ENCODE data around the gene UBALD1.

UBALD1 gene

DNA sequence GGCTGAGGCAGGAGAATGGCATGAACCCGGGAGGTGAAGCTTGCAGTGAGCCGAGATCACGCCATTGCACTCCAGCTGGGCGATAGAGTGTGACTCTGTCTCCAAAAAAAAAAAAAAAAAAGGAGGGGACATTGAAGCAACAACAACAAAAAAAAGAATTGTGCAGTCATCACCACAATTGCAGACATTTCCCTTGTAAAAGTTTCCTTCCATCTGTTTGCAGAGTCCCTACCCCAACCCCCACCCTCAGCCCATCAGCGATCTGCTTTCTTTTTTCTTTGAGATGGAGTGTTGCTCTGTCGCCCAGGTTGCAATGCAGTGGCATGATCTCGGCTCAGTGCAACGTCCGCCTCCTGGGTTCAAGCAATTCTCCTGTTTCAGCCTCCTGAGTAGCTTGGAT is 13.6 kb upstream of the UBALD1 start:
- no peaks in the 10 kb centered on the region for H3K9me3 Mint-ChIP-seq
- DNase-seq (no peak), ATAC-seq (no peak)
- H3K27me3 Mint-ChIP-seq: no peaks in the 10 kb centered on the region
- peaks cover 47% of the 10 kb centered on the region for H3K4me1 Mint-ChIP-seq
- peak overlapping the region in 1 of 2 donors; percentile 9 for H3K4me3 Mint-ChIP-seq
- no peak overlapping the region for H3K27ac Mint-ChIP-seq

DNA sequence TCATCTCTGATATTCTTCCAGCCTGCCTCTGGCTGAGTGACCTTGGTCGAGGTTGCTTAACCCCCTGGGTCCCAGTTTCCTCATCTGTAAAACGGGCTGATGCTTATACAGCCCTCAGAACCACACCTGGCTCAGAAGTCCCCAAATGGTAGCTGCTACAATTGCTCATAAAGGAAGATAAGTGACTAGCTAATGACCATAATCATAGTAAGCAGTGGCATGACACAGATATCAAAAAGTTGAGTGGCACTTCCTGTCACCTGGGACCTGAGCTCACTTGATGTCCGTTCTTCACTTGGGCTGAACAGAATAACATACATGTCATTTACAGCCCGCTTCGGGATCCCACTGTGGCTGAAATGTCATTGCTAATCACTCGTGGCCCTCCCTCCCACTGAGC is 11.7 kb upstream of the UBALD1 start:
- H3K4me3 Mint-ChIP-seq: peak overlapping the region; percentile 97 to 99
- no peaks in the 10 kb centered on the region for H3K27me3 Mint-ChIP-seq
- DNase-seq (no peak), ATAC-seq (no peak)
- peak overlapping the region in 1 of 2 donors; percentile 72 for H3K27ac Mint-ChIP-seq
- no peaks in the 10 kb centered on the region for H3K9me3 Mint-ChIP-seq
- H3K4me1 Mint-ChIP-seq: peaks cover 44% of the 10 kb centered on the region

DNA sequence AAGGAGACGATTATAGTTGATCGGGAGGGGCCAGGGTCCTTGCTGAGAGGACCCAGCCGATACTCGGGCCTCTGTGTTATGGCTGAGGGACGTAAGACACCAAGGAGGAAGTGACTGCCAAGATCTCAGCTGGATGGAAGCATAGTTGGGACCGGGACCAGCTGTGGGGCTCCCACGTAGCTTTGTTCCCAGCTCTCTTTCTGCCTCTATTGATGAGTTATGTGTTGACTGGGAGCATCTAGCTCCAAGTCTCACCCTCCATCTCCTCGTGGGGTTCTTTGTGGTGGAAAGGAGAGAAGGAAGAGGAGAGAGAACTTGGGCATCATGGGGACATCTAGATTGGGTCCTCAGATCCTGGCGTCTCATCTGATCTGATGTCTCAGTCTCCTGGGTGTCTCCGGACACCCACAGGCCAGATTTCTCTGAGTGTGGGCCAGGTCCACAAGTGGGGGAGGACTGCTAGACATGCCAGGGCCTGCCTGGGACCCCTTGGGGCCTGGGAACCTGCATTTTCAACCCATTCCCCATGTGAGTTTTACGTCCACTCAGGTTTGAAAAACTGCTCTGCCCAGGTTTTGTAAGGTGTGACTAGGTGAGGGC is 11.0 kb upstream of the UBALD1 start:
- no peaks in the 10 kb centered on the region for H3K9me3 Mint-ChIP-seq

DNA sequence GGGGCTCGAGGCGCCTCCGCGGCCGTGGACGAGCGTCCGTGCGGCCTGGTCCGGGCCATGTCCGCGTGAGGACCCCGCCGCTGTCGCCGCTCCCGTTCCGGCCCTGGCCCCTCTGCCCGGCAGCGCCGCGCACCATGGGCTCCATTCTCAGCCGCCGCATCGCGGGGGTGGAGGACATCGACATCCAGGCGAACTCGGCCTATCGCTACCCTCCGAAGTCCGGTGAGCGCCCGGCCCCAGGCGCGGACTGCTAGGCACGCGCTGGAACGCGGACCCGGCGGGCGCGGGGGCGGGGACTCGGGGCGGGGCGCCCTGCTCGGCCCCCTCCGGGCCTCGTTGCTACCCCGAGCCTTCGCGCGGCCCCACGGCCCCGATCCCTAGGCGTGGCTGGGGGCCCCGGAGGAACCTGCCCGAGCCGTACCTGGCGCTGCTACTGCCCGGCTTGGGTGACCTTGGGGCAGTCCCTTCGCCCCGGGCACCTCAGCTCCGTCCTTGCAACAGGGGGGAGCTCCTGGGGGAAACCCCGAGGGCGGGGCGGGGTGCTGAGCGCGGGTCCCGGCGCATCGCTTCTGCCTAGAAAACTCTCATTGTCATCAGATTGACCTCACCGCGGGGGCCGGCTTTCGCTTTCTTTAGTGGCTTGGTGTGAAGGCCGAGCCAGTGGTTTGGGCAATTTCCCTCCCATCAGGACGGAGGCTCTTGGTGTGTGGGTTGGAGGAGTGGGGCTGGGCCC is 10.3 kb upstream of the UBALD1 start:
- Mint-ChIP-seq H3K27ac (peak overlapping the region; percentile 98 to 99), H3K4me1 (peaks cover 44% of the 10 kb centered on the region), H3K9me3 (no peaks in the 10 kb centered on the region), H3K27me3 (no peaks in the 10 kb centered on the region), H3K4me3 (peak overlapping the region; percentile 97 to 99)
- peak; percentile 84 for ATAC-seq
- peak; percentile 84 to 92 for DNase-seq

More for the DNA sequence above, 11.0 kb upstream of the UBALD1 start:
- Mint-ChIP-seq H3K4me1 (peaks cover 44% of the 10 kb centered on the region), H3K4me3 (peak overlapping the region; percentile 97 to 99), H3K27me3 (no peaks in the 10 kb centered on the region), H3K27ac (peak overlapping the region; percentile 98 to 99)
- DNase-seq (no peak), ATAC-seq (no peak)

DNA sequence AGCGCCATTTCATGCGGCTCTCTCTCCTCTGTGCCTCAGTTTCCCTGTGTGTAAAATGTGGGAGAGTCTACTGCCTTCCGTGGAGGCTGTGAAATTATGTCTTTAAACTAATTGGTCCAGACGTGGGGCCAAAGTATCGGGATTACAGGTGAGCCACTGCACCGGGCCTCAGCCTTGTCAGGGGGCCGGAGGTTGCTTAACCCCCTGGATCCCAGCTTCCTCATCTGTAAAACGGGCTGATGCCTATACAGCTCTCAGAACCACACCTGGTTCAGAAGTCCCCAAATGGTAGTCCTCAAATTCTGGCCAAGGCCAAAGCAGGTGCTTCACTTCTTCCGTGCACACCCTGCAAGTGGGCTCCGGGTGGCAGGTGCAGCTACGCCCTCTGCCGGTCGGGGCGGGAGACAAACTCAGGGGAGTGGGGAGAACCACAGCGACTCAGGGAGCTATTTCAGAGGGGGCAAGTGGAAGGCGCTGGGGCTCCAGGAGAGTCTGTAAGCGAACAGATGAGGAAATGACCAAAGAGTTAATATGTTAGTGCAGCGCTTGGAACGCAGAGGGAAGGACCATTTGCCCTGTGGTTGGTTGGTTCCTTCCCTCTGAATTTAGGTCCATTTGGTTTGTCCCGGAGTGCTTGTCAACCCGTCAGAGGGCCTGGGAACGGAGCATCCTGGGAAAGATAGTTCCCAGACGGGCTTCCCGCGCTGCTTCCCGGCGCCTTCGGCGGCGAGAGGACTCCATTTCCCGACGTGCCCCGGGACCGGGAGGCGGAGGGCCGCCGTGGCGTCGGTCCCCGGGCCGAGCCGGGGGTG is 9.5 kb upstream of the UBALD1 start, which contains the start of gene MGRN1:
Gene MGRN1, plus strand, starts transcription at position 812 of the 812 bp plus-strand sequence. CDS start 135 bp downstream, outside the sequence.
- Mint-ChIP-seq H3K4me3 (peak within 1 kb of the TSS; percentile 97 to 99), H3K27ac (peak within 1 kb of the TSS; percentile 98 to 100), H3K27me3 (no peaks in the 10 kb centered on the region), H3K9me3 (no peaks in the 10 kb centered on the region), H3K4me1 (peaks cover 42% of the 10 kb centered on the region)
- peak; percentile 76 for ATAC-seq
- DNase-seq: peak; percentile 92 to 95

DNA sequence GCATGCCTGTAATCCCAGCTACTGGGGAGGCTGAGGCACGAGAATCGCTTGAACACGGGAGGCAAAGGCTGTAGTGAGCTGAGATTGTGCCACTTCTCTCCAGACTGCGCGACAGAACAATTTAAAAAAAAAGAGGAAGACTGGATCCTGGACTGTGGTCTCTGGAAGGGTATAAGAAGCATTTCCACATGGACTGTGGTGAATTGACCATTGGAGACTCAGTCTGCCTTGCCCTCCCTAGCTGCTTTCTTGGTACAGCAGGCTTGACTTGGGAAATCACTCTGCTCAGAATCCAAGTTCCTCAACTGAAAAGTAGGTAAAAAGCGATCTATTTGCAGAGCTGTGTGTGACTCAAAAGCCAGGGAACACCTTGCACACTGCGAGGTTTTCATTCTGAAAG is 8.9 kb upstream of the UBALD1 start:
- Mint-ChIP-seq H3K9me3 (no peaks in the 10 kb centered on the region), H3K27ac (no peak overlapping the region), H3K4me3 (peak overlapping the region; percentile 6 to 51), H3K4me1 (peaks cover 42% of the 10 kb centered on the region), H3K27me3 (no peaks in the 10 kb centered on the region)
- ATAC-seq: no peak
- DNase-seq: no peak

DNA sequence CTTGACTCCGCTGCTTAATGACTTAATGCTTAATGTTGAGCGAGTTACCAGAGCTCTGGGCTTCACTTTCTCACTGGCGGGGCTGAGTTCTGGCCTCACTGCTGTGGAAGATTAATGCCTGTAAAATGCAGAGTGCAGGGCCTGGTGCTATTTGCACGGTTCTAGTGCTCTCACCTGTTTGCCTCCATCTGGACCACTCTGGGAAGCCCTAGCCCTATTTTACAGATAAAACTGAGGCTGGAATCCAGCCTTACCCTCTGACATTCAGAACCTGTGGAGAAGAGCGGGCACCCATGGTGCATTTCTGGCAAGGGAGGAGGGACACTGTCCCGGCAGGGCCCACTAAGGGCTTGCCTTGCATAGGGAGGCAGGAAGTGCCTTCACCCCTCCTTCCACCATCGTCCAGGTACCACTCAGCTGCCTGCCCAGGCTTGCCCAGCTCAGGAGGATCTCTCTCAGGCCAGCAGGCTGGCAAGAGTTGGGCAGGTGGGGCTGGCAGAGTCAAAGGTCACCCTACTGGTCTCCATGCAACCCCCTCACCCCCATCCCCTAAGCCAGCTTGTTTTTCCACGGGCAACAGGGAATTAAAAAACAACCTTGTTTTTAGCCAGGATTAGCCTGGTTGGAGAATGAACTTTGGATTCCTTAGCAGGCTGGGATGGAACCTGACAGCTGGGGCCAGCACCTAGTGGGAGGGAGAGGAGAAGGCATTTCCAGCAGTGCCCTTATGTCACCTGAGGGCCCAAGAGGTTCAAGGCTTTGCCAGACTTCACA is 4.1 kb upstream of the UBALD1 start:
- H3K4me3 Mint-ChIP-seq: no peak overlapping the region
- no peaks in the 10 kb centered on the region for H3K27me3 Mint-ChIP-seq
- ATAC-seq (no peak), DNase-seq (no peak)
- peaks cover 50% of the 10 kb centered on the region for H3K4me1 Mint-ChIP-seq
- H3K9me3 Mint-ChIP-seq: no peaks in the 10 kb centered on the region
- peak overlapping the region in 1 of 2 donors; percentile 74 for H3K27ac Mint-ChIP-seq

DNA sequence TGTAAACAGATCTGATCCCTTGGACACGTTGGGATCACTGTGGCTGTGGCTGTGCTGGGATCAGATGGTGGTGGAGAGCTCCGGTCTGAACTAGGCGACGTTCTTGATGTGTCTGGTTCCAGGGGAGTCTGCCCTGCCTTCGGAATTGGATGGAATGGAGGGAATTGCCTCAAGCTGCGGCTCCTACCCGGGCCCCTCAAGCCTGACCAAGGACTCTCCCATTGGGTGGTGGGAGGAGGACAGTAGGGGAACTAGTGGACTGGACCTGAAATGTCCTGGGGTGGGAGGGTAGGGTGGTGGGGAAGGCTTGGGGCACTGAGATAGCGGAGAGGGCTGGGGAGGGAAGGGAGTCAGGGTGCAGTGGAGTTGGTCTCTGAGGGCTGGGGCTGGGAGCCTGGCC is 3.2 kb upstream of the UBALD1 start:
- H3K27ac Mint-ChIP-seq: peak overlapping the region in 1 of 2 donors; percentile 54
- H3K9me3 Mint-ChIP-seq: no peaks in the 10 kb centered on the region
- no peaks in the 10 kb centered on the region for H3K27me3 Mint-ChIP-seq
- peak overlapping the region in 1 of 2 donors; percentile 13 for H3K4me3 Mint-ChIP-seq
- DNase-seq (no peak), ATAC-seq (no peak)
- peaks cover 51% of the 10 kb centered on the region for H3K4me1 Mint-ChIP-seq

DNA sequence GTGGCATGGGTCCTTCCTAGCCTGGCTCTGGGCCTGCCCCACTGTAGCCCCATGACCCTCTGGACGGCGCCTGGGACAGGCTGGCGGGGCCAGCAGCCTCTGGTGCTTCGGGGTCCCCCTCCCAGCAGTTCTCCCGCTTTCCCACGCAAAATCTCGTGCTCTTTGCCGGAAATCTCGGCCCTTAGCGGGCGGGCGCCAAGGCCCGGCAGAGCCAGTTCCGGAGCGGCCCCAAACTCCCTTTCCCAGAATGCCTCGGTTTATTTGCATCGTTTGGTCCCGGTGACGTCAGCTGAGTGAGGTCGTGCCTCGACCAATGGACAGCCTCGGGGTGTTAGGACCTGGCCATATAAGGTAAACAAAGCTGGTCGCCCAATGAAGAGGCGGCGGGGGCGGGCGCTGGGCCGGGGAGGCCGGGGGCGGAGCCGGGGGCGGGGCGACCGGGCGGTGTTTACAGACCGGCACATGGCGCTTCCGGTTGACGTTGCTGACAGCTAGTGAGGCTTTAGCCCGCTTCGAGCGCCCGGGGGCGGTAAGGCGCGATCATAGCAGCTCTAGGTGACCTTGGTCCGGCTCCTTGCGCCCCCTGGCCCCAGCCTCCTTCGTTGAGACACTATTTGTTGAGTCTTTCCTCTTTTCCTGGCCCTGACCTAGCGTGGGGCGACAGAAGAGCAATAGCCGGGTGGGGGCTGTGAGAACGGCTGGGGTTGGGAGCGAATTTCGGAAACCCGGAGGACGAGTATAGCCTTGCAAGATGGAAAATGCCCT is 1.5 kb upstream of the UBALD1 start:
- ATAC-seq: peak; percentile 88
- peak overlapping the region; percentile 93 to 96 for H3K4me3 Mint-ChIP-seq
- H3K9me3 Mint-ChIP-seq: no peaks in the 10 kb centered on the region
- peak; percentile 97 to 99 for DNase-seq
- H3K4me1 Mint-ChIP-seq: peaks cover 60% of the 10 kb centered on the region
- peak overlapping the region; percentile 97 for H3K27ac Mint-ChIP-seq
- H3K27me3 Mint-ChIP-seq: no peaks in the 10 kb centered on the region

DNA sequence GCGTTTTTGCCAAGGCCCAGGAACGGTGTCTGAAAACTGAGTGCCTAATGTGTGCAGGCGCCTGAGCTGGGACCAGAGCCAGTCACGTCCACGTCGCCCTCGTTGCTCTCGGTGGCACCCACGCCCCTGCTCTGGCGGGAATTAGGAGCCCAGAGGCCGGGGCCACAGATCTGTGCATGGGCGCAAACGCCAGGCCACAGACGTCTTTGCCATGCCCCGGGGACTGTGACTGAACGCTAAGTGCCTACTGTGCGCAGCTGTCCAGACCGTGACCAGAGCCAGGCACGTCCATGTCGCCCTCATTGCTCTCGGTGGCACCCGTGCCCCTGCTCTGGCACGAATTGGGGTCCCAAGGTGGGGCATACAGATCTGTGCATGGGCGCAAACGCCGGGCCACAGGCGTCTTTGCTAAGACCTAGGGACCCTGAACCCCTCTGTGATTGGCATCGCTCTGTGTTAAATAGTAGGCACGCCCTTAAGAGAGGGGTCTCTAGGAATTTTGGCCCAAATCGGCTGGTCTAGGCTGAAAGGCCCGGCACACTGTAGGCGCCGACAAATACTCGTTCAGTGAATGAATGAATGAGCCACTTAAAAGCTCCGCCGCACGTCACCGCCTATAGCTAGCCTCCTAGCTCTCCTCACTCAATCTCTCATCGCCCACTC is 827 bp upstream of the UBALD1 start:
- no peaks in the 10 kb centered on the region for H3K27me3 Mint-ChIP-seq
- DNase-seq (peak in 1 of 2 donors; percentile 36), ATAC-seq (no peak)
- H3K4me3 Mint-ChIP-seq: peak overlapping the region; percentile 93 to 94
- peak overlapping the region; percentile 97 for H3K27ac Mint-ChIP-seq
- H3K4me1 Mint-ChIP-seq: peaks cover 66% of the 10 kb centered on the region
- no peaks in the 10 kb centered on the region for H3K9me3 Mint-ChIP-seq

DNA sequence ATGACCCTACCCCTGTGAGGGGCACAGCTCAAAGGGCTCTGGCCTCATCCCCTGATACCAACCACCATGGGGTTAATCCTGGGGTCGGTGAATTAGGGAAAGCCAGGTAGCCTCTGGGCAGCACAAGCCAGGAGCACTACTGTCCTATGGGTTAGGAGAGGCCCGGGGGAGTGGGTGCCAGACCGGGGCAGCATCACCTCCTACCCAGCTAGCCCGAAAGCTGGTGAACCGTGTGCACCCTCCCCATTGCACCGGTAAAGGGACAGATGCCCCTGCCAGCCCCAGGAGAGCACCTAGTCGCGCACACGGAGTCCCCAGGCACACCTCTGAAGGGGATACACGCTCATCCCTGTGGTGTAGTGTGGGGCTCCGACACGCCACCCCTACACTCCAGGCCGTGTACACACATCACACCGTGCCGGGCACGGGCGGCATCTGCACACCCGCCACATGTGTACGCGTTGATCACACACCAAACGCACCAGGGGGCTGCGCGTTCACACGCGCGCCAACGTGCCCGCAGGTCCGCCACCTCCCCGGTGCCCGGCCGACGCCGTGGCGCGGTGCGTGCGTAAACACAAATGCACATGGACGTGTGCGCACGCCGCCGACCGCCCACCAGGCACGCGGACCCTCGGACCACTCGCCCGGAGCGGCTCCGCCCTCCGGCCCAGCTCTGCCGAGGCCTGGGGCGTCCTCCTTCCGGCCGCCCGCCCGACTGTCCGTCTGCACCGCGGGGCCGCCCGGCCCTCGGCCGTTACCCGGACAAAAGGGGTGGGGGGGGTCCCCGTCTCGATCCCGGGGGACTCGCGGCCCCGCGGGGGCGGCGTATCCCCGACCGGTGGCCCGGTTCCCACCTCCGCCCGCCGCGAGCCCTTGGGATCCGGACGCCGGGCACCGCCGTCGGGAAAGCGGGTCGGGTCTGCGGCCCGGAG is 785 bp downstream of the UBALD1 start:
- ATAC-seq (peak; percentile 3), DNase-seq (peak; percentile 39 to 49)
- H3K9me3 Mint-ChIP-seq: no peaks in the 10 kb centered on the region
- peak overlapping the region; percentile 19 to 54 for H3K27ac Mint-ChIP-seq
- peak overlapping the region; percentile 67 to 84 for H3K4me3 Mint-ChIP-seq
- H3K4me1 Mint-ChIP-seq: peaks cover 63% of the 10 kb centered on the region
- no peaks in the 10 kb centered on the region for H3K27me3 Mint-ChIP-seq

DNA sequence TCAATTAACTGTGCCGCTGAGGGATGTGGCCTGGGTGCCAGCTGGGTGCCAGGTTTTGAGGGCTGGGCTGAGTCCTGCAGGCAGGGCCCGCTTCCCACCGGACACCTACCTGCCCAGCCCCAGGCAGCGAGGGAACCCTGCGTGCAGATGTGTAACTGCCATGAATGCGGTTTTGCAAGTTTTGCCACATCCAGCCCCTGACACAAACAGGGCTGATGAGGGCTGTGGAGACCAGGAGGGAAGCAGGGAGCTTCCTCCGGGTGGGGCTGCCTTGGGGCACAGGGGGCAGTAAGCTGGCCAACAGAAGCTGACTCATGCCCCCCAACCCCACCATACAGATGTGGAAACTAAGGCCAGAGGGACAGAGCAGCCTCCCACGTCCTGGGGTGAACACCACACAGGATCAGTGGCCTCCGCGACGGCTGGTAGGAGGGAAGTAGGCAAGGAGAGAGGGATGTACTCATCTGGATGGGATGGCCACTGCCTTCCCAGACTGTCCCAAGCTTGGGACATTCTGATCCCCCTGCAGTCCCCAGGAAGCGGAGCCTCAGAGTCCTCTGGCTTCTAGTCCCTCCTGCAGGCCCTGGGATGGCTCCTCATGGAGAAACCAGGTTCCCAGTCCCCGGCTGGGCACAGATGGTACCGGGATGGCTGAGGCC is 1.6 kb downstream of the UBALD1 start:
- ATAC-seq (no peak), DNase-seq (no peak)
- H3K9me3 Mint-ChIP-seq: no peaks in the 10 kb centered on the region
- peaks cover 57% of the 10 kb centered on the region for H3K4me1 Mint-ChIP-seq
- no peak overlapping the region for H3K27ac Mint-ChIP-seq
- H3K27me3 Mint-ChIP-seq: no peaks in the 10 kb centered on the region
- peak overlapping the region; percentile 67 to 84 for H3K4me3 Mint-ChIP-seq

DNA sequence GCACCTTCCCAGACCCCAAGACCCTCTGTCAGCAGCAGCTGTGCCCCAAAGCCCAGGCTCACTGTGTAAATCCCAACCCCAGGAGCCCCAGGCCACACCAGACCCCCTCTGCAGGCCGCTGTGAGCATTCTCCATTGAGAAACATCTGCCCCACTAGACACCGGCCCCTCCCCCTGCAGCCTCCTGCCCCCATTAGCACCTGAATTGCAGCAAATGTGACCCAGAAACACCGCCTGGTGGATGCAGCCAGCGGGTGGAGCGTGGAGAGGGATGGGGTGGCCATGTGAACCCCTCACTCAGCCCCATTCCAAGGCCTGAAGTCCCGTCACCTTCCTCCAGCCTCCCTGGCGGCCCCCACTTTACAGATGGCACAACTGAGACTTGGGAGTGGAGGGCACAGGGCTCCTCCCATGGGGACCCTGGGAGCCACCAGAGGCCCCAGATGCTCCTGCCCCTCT is 2.2 kb downstream of the UBALD1 start:
- H3K27ac Mint-ChIP-seq: no peak overlapping the region
- ATAC-seq (no peak), DNase-seq (no peak)
- H3K4me3 Mint-ChIP-seq: peak overlapping the region in 1 of 2 donors; percentile 67
- no peaks in the 10 kb centered on the region for H3K27me3 Mint-ChIP-seq
- H3K4me1 Mint-ChIP-seq: peaks cover 51% of the 10 kb centered on the region
- H3K9me3 Mint-ChIP-seq: no peaks in the 10 kb centered on the region
